Chondrocyte (in vitro differentiated cells): Measurements from ENCODE around the gene SPTBN2. TPM values are rescaled to one million over a fixed set of nuclear protein-coding genes. Genes with fewer than 3 reads are reported as not detected.

Source experiments
- DNase-seq: peaks from one replicate; pipeline ENCODE4 v3.0.0; 2021; ENCODE audit warnings: mixed read lengths, low spot score
- H3K27ac Mint-ChIP-seq: one replicate; pipeline ENCODE4 v1.8.0; 2021; ENCODE audit warnings: mild to moderate bottlenecking, moderate library complexity, mixed read lengths; ENCODE audit not compliant: unreplicated experiment
- H3K27me3 Mint-ChIP-seq: 2 replicates; pipeline ENCODE4 v1.8.0; 2021; ENCODE audit warnings: low read depth, mixed read lengths
- H3K36me3 Mint-ChIP-seq: 2 replicates; pipeline ENCODE4 v1.8.0; 2021; ENCODE audit warnings: low read depth, mixed read lengths
- H3K4me1 Mint-ChIP-seq: 2 replicates; pipeline ENCODE4 v1.8.0; 2021; ENCODE audit warnings: low read depth, mild to moderate bottlenecking, mixed read lengths
- H3K4me3 Mint-ChIP-seq: one replicate; pipeline ENCODE4 v1.8.0; 2021; ENCODE audit warnings: mild to moderate bottlenecking, moderate library complexity, mixed read lengths; ENCODE audit not compliant: unreplicated experiment
- H3K9me3 Mint-ChIP-seq: 2 replicates; pipeline ENCODE4 v1.8.0; 2021; ENCODE audit warnings: low read depth, mixed read lengths
- CTCF ChIP-seq: fragments of 200-600 bp; sonication (generic); IDR thresholded peaks from 2 replicates; pipeline ENCODE4 v1.5.0; 2021; ENCODE audit warnings: antibody characterized with exemption, mild to moderate bottlenecking, moderate library complexity
- total RNA-seq: library from RNA; stranded (reverse); gene quantifications from 3 replicates; pipeline ENCODE4 v1.2.1, GENCODE V29; 2021

SPTBN2 gene
- total RNA-seq, 1 donor from 2014 or later, result 15.7 TPM

GRCh38 chr11:66639066-66639813, 89.8 kb downstream of the SPTBN2 start:
- H3K4me3 Mint-ChIP-seq, result peak overlapping the region; percentile 93

DNA sequence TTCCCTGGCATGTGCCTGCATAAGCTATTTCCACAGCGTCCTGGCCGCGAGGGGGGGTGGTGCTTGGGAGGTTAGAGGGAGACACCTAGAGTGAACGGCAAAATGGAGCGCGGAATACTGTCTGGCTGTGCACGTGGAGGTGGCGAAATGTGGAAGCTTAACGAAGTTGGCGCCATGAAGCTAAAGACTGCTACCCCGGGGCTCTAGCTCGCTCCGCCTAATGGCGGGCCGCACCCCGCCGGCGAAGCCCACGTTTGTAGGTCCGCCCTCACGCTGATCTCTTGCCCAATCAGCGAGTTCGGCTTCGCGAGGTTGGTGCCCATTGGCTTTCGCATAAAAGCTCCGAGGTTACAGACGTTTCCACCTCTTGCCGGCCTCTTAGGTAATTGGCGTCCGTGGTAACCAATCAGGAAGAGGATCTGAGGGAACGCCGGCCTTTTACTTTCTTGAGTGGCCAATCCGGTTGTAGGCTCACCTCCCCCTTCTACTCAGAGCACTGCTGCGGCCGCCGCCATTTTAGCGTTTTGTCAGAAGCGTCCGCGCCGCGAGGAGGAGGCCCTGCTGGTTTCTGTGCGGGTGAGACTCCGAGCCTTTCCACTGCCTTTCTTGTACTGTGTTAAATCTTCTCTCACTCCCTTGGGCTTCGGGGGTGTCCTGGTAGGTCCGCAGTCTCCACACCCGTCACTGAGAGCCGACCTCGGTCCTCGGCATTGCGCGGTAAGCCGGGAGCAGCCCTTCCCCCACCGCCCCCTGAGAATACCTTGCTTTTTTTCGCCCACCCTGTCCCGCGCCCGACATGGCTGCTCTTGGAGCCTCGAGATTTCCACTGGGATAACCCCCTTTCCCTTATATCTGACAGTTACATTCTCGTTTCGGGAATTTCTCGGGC, 90.6 kb downstream of the SPTBN2 start, which contains the start of gene RBM4:
Gene RBM4, plus strand, starts transcription at position 527 of the 889 bp plus-strand sequence. CDS start 1,009 bp downstream, outside the sequence.
- Mint-ChIP-seq H3K4me1 (peaks cover 60% of the 10 kb centered on the region), H3K9me3 (no peaks in the 10 kb centered on the region), H3K4me3 (peak within 1 kb of the TSS; percentile 93), H3K27ac (peak within 1 kb of the TSS; percentile 99), H3K36me3 (peaks cover 26% of the 10 kb centered on the region), H3K27me3 (no peaks in the 10 kb centered on the region)
- TF ChIP-seq CTCF, result peak; percentile 52
- peak; percentile 98 for DNase-seq

More at GRCh38 chr11:66639066-66639813, 89.8 kb downstream of the SPTBN2 start:
- H3K27ac Mint-ChIP-seq, result peak overlapping the region; percentile 99
- no peak for DNase-seq
- TF ChIP-seq CTCF, result peak; percentile 51
- H3K9me3 Mint-ChIP-seq, result no peaks in the 10 kb centered on the region
- H3K27me3 Mint-ChIP-seq, result no peaks in the 10 kb centered on the region
- H3K36me3 Mint-ChIP-seq, result peaks cover 30% of the 10 kb centered on the region
- peaks cover 69% of the 10 kb centered on the region for H3K4me1 Mint-ChIP-seq

DNA sequence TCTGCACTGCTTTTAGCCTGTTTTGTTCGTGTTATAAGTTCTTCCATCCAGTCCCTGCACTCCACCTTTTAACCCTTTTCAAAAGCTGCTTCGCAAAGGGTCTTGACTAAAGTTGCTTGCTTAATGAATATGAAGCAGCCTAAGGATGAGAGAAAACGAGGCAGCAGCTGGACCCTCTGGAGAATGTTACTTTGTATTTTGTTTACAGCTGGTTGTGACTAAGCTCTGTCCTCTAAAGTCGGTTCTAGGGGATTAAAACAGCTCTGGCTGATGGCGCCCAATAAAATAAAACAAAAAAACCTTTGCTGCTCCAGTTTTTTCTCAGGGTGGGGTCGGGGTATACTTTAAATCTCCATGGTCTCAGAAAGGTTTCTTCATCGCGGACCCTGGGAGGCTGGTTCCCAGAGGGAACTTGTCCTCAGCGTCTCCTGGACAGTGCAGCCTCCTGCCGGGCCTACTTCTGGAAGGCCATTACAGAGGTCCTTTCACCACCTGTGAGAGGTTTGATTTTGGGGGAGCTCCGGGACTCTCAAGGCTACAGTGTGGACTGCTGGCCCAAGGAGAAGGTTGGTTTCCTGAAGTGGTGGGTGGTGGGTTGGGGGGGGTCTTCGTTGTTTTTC, 91.3 kb downstream of the SPTBN2 start:
- Mint-ChIP-seq H3K9me3 (no peaks in the 10 kb centered on the region), H3K4me3 (peak overlapping the region; percentile 76), H3K36me3 (peaks cover 19% of the 10 kb centered on the region), H3K27me3 (no peaks in the 10 kb centered on the region), H3K27ac (peak overlapping the region; percentile 94), H3K4me1 (peaks cover 53% of the 10 kb centered on the region)
- DNase-seq, result no peak
- TF ChIP-seq CTCF, result no peak

DNA sequence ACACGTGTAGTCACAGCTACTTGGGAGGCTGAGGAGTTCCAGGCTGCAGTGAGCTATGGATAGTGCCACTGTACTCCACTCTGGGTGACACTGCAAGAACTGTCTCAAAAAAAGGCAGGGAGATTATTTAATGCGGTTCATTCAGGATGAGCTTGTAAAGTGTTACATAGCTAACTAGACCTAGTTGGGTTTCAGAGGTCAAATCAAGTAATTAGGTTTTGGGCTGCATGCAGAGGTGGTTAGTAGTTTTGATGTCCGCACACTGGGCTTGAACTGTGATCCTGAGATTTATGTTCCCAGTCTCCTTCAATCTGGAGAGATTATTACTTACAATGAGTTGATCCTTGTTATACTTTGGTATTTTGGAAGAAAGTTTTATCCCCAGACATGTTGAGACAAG, 92.6 kb downstream of the SPTBN2 start:
- H3K27me3 Mint-ChIP-seq, result no peaks in the 10 kb centered on the region
- TF ChIP-seq CTCF, result no peak
- no peak overlapping the region for H3K4me3 Mint-ChIP-seq
- no peaks in the 10 kb centered on the region for H3K9me3 Mint-ChIP-seq
- H3K27ac Mint-ChIP-seq, result peak overlapping the region; percentile 49
- H3K36me3 Mint-ChIP-seq, result peaks cover 14% of the 10 kb centered on the region
- no peak for DNase-seq
- H3K4me1 Mint-ChIP-seq, result peaks cover 40% of the 10 kb centered on the region

Other genes starting within 250 kb of the SPTBN2 start
- gene DPP3, start 248.8 kb downstream of the SPTBN2 start, total RNA-seq, result 43.2 to 54.7 TPM (median 44.4 TPM) in 3 replicates
- gene BBS1, start 218.6 kb downstream of the SPTBN2 start, total RNA-seq, result 18.1 to 40.6 TPM (median 20.6 TPM) in 3 replicates
- gene ZDHHC24, start 183.2 kb downstream of the SPTBN2 start, total RNA-seq, result 13.5 to 16.2 TPM (median 13.8 TPM) in 3 replicates
- 0.07 TPM in 1 of 3 replicates, not detected in the others for gene ACTN3, start 182.3 kb downstream of the SPTBN2 start, total RNA-seq
- not detected in 3 replicates for gene CTSF, start 160.6 kb downstream of the SPTBN2 start, total RNA-seq
- gene CCDC87, start 136.2 kb downstream of the SPTBN2 start, total RNA-seq, result 0.23 to 0.32 TPM (median 0.27 TPM) in 3 replicates
- gene CCS, start 136.0 kb downstream of the SPTBN2 start, total RNA-seq, result 31.0 to 34.2 TPM (median 32.3 TPM) in 3 replicates
- gene RBM14, start 112.6 kb downstream of the SPTBN2 start, total RNA-seq, result 43.9 to 65.2 TPM (median 45.6 TPM) in 3 replicates
- 109 to 118 TPM (median 117 TPM) in 3 replicates for gene RBM4, start 90.5 kb downstream of the SPTBN2 start, total RNA-seq
- 19.6 to 26.3 TPM (median 22.5 TPM) in 3 replicates for gene RBM4B, start 51.3 kb downstream of the SPTBN2 start, total RNA-seq
- gene RCE1, start 114.2 kb upstream of the SPTBN2 start, total RNA-seq, result 17.0 to 18.8 TPM (median 17.3 TPM) in 3 replicates
- 33.8 to 47.2 TPM (median 46.8 TPM) in 3 replicates for gene LRFN4, start 127.8 kb upstream of the SPTBN2 start, total RNA-seq
- gene PC, start 229.2 kb upstream of the SPTBN2 start, total RNA-seq, result 12.3 to 33.7 TPM (median 14.2 TPM) in 3 replicates
- gene C11orf86, start 246.1 kb upstream of the SPTBN2 start, total RNA-seq, result not detected in 3 replicates